Right renal pelvis (tissue), 4 donors: ENCODE results near the gene GRB14. TPM values are rescaled to one million over a fixed set of nuclear protein-coding genes. Genes with fewer than 3 reads are reported as not detected.

Source experiments
- DNase-seq, 4 donors: peaks; one replicate each; pipeline ENCODE4 v3.0.0-alpha.2; 2013; ENCODE audit warnings: low read depth in 4 of 4, low spot score in 3 of 4, missing footprints in 1 of 4
- polyA plus RNA-seq, 4 donors: library from polyadenylated mRNA; unstranded; fragments of 120-200 nt; gene quantifications; one replicate each; pipeline ENCODE4 v1.2.1, GENCODE V29; 2013; ENCODE audit not compliant: insufficient read length in 4 of 4

Gene GRB14
- polyA plus RNA-seq, 4 donors = 48.2 to 54.3 (median 52.1) TPM

DNA sequence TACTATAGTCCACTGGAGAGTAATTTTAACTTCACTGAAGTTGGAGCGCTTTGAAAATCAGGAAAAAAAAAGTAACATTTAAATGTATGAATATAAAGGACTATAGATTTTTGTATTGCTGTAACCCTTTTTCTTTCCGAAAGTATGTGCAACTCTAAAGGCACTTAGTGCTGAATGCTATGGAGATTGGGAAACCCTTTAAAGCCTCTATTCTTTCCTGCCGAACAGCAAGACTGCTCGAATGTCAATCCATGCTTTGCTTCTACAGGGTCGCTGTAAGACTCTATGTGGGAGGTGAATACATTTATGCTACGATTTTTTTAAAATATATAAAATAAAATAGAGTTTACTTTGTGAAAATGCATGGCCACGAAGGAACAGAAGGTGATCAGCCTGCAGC lies 825 bp downstream of the GRB14 start:
- peak in 1 of 4 donors; percentile 8 for DNase-seq

DNA sequence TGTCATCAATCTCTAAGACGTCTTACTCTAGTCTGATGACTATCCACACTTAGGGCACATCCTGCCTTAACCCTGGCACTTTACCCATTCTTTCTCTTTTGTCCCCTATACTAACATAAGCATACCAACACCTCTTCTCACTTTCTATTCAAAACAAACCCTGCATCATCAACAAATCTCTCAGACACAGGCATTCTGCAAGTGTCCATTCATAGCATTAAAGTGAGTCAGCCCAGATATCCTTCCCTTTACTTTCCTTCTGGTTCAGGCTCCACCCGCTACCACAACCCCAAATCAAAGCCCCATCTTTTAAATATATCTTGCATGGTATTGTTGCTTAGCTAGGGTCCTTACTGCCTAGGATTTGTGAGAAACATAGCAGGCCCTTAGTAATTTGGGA lies 3.8 kb downstream of the GRB14 start:
- no peak for DNase-seq

DNA sequence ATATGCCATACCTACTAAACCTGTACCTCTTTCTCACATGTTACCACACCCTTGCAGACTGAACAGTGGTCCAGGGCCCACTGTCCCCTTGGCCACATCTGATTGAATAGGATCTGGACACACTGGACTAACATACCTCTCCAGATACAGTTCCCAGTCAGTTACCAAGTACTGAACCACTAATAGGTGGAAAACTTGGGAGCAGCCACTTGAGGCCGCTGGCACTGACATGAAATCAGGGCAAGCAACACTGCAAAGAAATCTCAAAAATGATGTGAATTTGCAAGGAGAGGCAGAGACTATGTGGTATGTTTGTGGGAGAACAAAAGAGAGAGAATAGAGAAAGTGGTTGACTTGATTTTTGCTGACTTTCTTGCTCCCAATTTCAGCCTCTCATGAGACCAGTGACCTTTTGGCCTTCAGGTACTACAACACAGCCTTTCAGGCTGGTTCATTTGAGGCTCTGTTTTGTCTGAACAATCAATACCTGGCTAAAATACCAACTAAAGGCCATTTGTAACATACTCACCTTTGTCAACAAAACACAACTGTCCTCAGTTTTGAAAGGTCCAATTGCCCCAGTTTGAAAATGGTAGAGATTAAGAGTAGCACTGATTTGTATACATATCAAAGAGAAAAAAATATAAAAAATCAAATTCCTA lies 7.8 kb downstream of the GRB14 start:
- no peak for DNase-seq

DNA sequence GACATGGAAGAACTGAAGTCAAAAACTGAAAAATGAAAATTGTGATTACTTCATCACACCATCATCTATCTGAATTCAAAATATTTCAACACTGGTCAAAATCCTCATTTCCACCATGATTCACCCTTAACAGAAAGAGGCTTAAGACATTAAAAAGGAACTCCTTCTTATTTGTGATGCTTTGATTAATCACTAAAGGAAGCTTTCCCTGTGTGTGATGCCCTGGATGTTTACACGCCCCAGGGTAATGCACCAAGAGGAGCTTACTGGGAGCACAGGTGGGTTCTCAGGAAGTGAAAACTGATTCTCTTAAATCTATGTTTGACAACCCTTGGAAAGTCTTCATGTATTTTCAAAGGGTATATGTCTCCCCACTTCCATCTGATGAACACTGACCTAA lies 11.5 kb downstream of the GRB14 start:
- no peak for DNase-seq

DNA sequence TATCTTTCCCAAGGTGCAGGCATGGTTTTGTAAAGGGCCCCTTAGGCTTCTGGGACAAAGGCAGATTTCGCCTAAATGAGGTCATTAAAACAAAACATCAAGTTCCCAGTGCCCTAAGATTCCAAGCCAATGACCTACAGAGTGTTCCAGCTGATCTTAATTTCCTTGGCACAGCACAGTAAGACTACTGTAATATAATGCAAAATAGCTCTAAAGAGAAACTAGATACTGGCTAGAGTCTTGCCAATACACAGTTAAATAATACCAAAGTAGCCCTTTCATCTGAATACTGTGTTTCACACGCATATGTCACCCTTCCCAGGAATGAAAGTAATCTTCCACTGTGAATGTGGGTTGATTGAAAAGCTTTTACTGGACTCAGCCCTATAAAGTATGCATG lies 14.7 kb downstream of the GRB14 start:
- no peak for DNase-seq

DNA sequence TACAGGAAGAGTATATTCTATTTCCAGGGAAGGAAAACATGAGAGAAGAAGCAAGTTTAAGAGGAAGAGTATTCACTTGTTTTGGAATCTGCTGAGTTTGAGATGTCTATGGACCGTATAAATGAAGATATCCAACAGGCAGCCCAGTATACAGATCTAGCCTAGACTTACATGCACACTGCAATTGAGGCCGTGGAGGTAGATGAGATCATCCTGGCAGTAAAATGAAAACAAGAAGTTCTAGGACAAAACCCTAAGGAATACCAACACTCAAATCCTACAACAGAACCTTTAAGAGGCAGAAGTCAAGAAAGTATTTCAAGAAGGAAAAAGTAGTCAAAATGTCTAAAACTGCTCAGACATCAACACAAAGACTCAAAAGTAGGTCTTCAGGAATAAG lies 16.0 kb downstream of the GRB14 start:
- DNase-seq = no peak

DNA sequence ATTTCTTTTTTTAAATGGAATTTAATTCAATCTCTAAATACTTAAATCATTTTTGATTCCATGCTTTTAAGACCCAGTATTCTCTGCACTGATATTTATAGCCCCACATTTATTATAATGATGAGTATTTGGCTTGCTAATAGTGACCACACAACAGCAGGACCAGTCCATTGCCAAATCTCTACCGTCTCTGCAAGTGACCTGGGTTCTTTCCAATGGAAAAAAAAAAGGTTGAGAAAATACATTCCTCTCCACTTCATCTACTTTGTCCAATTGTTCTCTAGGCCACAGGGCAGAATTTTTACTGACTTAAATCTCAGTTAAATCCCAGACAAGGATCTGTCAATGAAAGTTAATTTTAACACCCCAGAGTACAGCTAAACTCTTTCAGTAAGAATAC lies 20.5 kb downstream of the GRB14 start:
- DNase-seq = no peak

DNA sequence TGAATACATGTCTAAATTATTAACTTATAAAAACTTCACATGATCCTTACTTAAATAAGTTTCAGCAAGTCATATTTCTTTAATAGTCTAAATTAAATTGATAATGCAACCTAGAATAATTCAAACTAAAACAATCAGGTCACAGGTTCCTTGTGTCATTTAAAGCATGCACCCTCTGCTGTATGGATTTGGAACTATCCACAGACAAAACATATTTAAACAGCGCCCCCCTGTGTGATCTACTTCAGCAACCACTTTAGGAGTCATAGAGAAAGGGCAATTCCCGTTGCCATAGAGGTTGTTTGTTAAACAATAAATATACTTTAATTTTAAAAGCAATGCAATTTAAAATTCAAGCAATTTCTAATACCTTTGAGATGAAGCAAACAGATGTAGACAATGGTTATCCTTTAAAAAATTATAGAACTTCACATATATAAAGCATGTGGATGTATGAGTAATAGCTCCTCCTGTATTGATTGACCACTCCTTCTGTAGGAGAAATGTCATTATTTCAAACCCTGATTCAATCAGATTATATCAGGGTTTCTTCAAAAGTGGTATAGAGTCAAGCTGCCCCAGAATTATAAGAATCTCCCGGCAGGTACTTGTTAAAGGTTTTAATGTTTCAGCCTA lies 21.2 kb downstream of the GRB14 start:
- DNase-seq = peak in 2 of 4 donors; percentile 20 to 33

DNA sequence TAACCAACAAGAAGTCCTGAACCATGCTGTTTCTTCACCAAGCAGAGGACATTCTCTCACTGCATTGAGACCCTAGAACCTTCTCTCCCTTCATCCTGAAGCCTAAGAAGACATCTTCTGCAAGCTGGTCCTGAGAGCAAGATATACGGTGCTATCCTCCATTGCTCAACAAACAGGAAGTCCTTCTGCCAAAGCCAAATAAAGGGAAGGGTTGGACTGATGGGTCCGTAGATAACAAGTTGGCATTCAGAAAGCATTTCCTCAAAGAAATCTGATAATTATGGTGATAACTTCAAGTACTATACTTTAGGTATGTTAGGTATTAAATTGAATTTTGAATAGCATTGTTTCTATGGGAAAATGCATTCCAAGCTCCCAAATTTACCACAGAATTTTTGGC lies 23.3 kb downstream of the GRB14 start:
- DNase-seq = no peak

DNA sequence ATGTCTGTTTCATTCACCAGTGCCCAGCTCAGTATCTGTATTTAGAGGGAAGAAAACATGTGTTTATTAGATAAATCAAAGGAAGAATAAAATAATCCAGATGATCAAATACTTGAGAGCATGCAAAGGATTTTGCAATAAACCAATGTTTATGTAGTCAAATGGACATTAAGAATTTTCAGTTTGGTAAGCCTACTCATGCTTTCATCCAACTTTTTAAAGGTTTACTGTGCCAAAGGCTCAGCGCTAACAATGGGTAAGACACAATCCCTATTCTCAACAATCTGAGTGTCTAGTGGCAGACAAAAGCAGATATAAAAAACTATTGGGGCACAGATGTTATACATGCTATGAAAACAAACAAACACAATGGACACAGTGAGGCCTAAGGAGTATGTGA lies 26.3 kb downstream of the GRB14 start:
- DNase-seq = no peak

DNA sequence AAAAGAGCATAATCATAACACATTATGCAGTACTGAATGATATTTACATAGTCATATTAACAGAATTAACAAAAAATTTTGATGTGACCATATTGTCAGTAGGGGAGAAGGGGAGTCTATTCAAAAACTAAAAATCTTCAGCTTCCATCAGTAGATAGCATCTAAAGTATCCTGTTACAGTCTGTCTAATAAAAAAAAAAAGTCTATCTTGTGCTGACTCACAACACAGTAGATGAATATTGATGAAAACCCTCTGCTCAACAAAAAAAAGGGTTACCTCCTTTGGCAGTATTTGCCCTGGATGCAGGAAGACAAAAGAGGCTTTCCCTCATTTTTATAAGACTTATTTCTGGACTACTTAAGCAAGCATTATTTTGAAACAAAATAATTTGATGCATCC lies 27.3 kb downstream of the GRB14 start:
- no peak for DNase-seq

DNA sequence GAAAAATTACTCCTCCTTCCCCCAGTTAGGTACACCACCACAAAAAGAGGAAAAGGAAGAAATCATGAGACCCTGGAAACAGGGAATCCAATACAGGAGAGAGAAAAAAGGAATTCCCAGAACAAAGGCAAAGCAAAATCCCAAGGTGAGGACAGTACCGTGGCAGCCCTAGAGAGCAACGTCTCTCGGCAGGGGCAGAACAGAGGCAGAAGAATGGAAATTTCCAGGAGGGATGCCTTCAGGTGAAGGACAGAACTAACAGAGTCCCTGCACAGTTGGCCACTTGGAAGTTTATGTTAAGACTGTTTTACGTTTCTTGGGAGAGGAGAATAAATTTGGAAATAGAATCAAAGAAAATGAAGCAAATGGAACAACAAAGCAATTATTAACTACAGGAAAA lies 27.7 kb downstream of the GRB14 start:
- no peak for DNase-seq

DNA sequence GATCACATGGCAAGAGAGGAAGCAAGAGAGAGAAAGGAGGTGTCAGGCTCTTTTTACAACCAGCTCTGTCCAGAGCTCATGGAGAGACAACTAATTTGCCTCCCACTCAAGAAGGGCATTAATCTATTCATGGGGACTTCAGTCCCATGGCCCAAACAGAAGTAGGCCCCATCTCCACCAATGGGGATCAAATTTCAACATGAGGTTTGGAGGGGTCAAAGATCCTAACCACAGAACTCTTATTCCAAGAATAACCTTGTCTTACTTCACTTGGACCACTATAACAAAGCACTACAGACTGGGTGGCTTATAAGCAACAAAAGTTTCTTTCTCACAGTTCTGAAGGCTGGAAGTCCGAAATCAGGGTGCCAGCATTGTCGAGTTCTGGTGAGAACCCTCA lies 31.8 kb downstream of the GRB14 start:
- DNase-seq = no peak

DNA sequence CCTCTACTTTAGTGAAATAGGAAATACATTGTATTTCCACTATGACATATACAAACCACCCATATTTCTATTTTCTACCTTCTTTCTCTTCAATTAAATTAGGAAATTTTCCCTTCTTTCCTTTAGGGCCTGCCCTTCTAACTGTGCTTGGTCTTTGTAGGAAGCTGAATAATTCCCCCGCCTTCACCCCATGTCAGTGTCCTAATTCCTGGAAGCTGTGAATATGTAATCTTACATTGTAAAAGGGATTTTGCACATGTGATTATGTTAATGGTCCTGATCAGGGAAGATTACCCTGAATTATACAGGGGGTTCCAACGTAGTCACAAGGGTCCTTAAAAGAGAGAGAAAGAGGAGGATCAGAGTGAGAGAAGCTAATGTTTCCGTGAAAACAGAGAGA lies 40.2 kb downstream of the GRB14 start:
- DNase-seq = no peak

DNA sequence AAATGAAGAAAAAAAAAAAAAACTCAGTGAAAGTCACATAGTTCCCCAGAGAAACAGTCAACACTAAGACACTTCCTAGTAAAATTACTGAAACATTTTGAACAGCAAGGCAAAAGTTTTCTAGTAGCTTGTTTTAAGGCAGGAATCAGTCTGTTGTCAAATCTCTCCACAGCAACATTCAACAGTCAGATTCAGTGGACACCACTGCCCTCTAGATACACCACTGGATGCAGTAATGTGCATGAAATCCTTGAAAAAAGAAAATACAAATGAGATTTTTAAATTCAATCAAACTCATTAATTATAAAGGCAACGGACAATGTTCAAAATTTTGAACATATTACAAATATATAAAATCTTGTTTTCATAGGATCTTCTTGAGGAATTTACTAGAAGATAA lies 46.4 kb downstream of the GRB14 start:
- DNase-seq = no peak

DNA sequence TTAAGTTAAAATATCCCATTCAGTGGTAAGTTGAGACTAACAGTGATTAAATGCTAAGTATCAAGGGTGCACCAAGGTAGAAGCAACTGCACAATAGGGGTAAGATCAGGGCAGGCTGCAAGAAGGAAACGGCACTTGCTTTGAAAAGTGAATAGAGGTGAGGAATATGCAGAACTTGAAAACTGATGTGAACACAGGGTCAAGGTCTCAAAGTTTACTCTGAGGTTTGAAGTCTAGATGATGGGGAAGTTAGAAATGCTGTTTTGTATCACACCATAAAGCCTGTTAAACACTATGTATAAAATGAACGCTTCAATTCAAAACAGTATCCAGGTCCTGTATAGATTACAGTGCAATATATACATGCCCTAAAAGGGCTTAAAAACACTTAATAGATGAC lies 50.8 kb downstream of the GRB14 start:
- DNase-seq = no peak

DNA sequence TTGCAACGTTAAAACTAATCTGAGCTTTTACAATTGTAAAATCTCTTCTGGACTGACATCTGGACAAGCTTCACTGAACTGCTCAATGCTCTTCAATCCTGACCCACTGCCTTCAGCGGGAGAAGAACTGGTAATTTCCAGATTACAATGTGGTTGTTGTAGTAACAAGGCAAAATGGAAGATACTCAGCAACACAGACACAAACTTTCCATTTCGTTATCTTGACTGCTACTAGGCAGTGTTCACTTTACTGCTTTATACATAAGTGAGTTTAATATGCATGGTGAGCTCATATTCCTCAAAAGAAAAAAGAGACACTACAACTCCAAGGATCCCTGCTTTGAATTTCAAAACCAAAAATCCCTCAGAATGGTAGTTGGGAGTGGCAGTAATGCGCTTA lies 51.9 kb downstream of the GRB14 start:
- no peak for DNase-seq

DNA sequence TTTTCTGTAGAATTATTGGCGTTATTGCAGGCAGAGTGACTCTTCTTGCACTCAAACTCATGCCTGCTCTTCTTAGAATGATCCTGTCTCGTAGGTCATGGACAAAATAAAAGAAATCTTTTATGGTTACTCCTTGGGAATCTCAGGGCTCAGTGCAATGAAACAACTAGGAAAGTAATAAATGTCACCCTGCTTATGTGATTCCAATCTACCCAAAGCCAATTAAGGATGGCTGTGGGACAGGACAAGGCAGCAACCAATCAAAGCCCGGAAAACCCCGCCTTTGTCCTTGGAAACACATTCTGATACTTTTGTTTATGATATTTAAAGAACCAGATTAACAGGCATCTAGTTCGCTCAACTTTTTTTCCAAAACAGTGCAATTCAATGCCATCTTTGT lies 53.0 kb downstream of the GRB14 start:
- no peak for DNase-seq

DNA sequence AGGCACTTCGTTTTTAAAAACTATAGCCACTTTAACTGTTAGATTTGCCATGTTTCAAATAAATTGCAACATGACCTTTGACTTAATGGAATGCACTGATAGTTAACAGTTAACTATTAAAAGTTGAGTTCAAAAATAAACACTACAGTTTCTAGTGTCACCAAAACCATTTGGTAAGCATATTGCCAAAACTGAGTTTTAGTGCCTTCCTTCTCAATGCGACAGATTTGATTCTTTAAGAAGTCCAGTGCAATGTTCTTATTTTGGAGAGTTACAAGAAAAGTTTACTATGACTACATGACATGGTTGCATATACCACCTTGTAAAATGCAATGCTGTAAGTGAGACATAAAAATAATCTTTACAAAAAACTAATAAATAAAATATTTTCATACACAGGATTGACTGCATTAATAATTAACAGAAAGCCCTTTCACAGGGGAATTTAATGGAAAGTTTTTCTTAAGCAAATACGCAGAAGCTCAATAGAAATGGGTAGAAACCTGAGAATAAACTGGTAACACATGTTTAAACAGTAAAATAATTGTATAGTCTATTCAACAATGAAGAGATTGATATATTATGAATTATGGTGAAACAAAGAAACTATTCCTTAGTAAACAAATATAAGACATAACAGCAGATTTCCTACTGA lies 53.8 kb downstream of the GRB14 start:
- DNase-seq = no peak

DNA sequence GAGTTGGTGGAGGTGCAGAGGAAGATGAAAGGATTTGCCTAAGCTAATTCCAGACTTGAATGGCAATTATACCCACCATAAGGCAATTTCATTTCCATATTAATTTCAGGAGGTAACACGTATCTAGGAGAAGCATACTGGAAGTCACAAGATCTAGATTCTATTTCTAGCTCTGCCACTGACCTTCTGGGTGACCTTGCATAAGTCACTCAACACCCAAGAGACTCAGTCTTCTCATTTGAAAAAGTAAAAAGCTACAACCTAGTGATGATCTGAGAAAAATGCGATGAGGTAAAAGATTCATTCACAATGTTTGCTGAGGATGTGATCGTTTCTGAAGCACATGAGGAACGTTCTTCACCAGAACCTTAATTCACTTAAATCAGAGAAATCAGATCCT lies 55.9 kb downstream of the GRB14 start:
- no peak for DNase-seq

DNA sequence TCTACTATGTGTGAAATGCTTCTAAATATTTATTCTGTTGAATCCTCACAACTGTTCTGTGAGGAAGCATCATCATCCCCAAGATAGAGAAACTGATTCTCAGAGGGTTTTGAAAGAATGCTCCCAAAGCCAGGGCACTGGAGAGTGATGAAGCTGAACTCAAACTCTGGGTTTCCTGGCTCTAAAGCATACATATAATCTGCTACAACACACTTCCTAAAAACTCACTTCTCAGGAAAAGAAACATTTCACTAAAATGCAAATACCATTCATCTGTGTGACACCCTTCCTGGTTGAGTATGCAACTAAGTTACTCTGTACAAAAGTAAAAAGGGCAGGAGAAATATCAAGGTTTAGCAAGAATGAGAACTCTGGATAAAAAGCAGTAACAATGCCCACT lies 58.6 kb downstream of the GRB14 start:
- DNase-seq = no peak

DNA sequence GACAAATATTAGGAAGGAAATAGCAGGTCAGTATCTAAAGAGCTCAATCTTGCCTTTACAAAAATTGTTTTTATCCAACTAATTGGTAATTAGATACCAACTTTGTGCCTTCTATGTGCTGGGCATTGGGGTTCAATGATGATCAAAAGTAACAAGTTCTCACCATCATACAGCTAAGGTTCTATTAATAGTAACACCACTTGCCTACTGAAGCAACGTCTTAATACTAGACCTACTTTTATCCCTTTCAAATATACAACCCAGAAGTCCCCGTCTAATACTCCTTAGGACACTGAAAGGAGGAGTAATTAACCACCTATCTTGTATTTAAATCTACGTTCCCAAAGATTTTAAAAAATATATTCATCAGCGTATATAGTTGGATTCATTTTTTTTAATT lies 59.3 kb downstream of the GRB14 start:
- DNase-seq = no peak
